Cardiac fibroblast (primary cell): ENCODE measurements around the gene RPS15A.

Experiments
- DNase-seq, 2 donors: peaks; one replicate each; pipeline versions ENCODE4 v3.0.0 to v3.0.0-alpha.2; 2010; ENCODE audit warnings: low read depth in 2 of 2
- H3K4me3 ChIP-seq, 2 donors: replicated peaks in 1 of 2; 1 replicate in 1 of 2; 2 replicates in 1 of 2; pipeline ENCODE4 v1.5.1; 2011; ENCODE audit warnings: low read depth in 2 of 2, low read length in 2 of 2, mild to moderate bottlenecking in 2 of 2, moderate library complexity in 1 of 2
- TF ChIP-seq, protein P1 (sequence below): IDR thresholded peaks from one replicate; pipeline ENCODE4 v1.5.1; 2011; ENCODE audit warnings: low read depth, mild to moderate bottlenecking, low read length, inconsistent platforms

Gene RPS15A

DNA sequence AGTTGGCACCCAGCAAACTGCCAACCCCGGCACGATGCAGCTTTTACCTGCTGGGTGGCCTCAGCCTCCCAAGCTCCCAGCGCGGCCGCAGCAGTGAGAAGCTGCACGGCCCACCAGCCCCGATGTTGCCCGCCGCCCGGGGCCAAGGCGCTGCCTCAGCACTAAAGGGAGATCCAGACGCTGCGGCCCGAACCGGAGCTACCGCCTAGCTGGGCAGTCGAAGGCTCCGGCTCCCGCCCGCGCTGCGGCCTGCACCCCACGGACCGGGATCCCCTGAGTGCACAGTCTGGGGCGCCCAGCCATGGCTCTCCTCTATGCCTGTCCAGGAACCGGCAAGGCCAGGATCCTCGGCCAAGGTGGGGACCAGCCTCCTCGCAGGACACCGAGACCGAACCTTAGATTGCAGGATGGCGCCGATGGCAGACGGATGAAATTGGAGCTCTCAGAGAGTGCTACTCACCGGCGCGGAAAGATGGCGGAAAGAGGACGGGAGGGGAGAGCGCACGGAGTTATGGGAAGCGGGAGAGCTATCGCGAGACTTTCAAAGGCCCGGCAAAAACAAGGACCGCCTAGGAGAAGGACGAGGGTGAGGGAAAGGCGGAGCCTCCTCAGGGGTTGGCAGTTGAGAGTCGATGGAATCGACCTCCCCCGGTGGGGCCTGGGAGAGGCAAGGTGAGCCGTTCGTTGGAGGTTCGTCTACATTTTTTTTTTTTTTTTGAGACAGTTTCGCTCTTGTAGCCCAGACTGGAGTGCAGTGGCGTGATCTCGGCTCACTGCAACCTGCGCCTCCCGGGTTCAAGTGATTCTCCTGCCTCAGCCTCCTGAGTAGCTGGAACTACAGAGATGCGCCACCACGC, at the start of gene RPS15A:
Gene RPS15A, minus strand, starts transcription at position 485 of the 857 bp plus-strand sequence. CDS start 1,221 bp downstream, outside the sequence.
- TF ChIP-seq, protein P1, sequence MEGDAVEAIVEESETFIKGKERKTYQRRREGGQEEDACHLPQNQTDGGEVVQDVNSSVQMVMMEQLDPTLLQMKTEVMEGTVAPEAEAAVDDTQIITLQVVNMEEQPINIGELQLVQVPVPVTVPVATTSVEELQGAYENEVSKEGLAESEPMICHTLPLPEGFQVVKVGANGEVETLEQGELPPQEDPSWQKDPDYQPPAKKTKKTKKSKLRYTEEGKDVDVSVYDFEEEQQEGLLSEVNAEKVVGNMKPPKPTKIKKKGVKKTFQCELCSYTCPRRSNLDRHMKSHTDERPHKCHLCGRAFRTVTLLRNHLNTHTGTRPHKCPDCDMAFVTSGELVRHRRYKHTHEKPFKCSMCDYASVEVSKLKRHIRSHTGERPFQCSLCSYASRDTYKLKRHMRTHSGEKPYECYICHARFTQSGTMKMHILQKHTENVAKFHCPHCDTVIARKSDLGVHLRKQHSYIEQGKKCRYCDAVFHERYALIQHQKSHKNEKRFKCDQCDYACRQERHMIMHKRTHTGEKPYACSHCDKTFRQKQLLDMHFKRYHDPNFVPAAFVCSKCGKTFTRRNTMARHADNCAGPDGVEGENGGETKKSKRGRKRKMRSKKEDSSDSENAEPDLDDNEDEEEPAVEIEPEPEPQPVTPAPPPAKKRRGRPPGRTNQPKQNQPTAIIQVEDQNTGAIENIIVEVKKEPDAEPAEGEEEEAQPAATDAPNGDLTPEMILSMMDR, result no peak
- DNase-seq, result peak; percentile 98 to 99
- peak within 1 kb of the TSS; percentile 90 to 91 for H3K4me3 ChIP-seq

DNA sequence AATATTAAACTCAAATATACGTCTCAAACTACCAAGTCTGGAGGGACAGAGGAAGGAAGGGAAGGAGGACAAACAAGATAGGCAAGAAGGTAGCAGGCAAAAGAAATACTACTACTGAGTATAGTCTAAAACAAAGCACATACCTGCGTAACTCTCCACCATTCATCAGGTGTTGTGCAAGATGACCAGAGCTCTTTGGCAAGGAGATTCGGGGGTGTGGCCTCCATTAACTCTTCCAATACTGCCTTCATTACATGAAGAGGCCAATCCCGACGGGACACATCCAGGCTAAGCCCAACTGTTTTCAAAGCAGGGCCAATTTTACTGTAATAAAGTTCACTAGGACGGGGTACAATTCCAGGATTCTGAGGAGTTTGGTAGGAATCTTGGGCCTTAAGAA, 49.4 kb upstream of the RPS15A start:
- TF ChIP-seq, protein P1, result no peak
- no peak overlapping the region for H3K4me3 ChIP-seq
- DNase-seq, result no peak

DNA sequence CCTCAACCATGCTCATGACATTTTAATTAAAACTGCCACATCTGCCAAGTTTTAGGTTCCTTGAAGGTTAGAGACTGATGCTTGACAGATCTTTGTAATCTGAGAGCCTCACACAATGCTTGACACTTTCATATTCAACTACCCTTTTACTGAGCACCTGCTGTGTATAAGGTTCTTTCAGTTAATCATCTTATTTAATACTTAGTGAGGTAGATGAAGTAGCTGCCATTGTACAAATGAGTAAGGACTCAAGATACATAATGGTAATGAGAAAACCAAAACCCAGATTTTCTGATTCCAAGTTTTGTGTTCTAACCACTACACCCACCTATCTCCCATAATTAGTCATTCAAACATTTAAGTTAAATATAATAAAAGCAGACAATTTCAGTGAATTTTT, 46.6 kb upstream of the RPS15A start:
- TF ChIP-seq, protein P1, result no peak
- no peak overlapping the region for H3K4me3 ChIP-seq
- DNase-seq, result no peak

DNA sequence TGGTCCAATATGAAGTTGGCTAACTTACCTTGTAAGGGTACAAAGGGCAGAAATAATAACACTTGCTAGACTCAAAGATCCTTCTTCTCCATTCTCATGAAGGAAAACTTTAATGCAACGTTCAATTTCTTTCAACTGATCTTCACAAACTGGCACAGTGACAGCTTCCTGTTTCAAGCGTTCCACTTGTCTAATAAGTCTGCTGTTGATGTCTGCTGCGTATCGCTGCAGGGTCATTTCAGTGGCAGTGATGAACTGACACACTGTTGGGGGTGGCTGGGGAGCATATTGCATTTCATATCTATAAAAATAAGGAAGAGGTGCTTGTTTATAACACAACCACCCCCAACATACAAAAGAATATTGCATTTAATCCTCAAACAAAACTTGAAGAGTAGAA, 44.7 kb upstream of the RPS15A start:
- peak in 1 of 2 donors; percentile 9 for DNase-seq
- TF ChIP-seq, protein P1, result no peak
- H3K4me3 ChIP-seq, result no peak overlapping the region

DNA sequence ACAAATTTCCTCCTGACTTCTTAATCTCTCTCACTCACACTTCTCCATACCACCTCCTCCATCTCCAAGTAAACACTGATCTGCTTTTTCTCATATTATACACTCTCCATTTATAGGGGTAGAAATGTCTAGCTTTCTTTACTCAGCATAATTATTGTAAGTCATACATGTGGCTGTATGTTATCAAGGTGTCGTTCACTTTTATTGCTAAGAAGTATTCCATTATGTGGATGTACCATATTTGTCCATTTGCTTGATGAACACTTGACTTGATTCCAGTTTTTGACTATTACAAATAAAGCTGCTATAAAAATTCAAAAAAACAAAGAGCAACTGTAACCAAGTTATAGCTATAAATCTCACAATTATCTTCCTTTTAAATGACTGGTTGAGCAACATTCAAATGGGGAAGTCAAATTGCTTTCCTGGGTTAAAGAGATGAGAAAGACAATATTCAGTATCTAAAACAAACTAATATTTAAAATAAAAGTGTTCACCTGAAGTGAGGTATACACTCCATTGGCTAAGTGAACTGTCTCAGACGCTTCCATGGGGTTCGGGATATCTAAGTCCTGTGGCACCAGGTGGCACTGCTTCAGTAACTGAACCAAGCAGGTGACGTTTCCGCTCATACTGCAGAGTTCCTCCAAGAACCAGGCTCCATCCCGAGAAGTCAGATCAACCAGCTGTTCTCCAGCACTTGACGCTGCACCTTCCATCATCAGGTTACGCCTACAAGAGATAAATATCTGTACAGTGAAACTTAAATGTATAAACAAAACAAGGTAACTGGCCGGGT, 43.8 kb upstream of the RPS15A start:
- no peak overlapping the region for H3K4me3 ChIP-seq
- TF ChIP-seq, protein P1, result no peak
- no peak for DNase-seq

DNA sequence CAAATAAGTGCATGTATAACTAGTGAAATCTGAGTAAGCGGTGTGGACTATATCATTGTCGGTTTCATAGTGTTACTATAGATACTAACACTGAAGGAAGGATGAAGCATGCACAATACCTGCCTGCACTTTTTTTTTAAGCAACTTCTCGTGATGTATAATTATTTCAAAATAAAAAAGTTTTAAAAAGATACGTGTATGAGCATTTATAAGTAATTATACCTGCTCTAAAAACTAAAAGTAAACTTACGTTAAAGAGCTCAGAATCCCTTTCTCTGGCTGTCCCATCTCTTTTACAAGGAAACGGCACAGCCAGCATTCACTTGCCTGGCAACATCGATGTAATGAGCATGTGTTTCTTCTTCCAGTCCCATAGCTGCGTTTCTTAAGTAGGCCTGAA, 42.5 kb upstream of the RPS15A start:
- DNase-seq, result no peak
- no peak overlapping the region for H3K4me3 ChIP-seq
- TF ChIP-seq, protein P1, result no peak
